GM15510 (cell line): ENCODE results near the gene HOXA7.

Experiments used
- POLR2A ChIP-seq: IDR thresholded peaks from 3 replicates; pipeline ENCODE4 v1.6.1; 2011; ENCODE audit warnings: borderline replicate concordance; ENCODE audit not compliant: insufficient read length; ENCODE audit errors: extremely low read depth

The HOXA7 gene

GRCh38 chr7:27128776-27129728 lies 27.4 kb downstream of the HOXA7 start:
- no peak for TF ChIP-seq POLR2A

- TF ChIP-seq POLR2A: no peak
Measured at GRCh38 chr7:27128034-27128433, 28.4 kb downstream of the HOXA7 start.

- no peak for TF ChIP-seq POLR2A
Measured at GRCh38 chr7:27126596-27127327, 29.7 kb downstream of the HOXA7 start.

GRCh38 chr7:27125986-27126394 lies 30.5 kb downstream of the HOXA7 start:
- TF ChIP-seq POLR2A: no peak

- TF ChIP-seq POLR2A: no peak
Measured at GRCh38 chr7:27124902-27125689, 31.4 kb downstream of the HOXA7 start.

- no peak for TF ChIP-seq POLR2A
Measured at GRCh38 chr7:27124096-27124901, 32.2 kb downstream of the HOXA7 start.

- no peak for TF ChIP-seq POLR2A
Measured at GRCh38 chr7:27123477-27124053, 32.9 kb downstream of the HOXA7 start.

GRCh38 chr7:27123007-27123476 lies 33.4 kb downstream of the HOXA7 start:
- TF ChIP-seq POLR2A: no peak

GRCh38 chr7:27122077-27122910 lies 34.2 kb downstream of the HOXA7 start:
- no peak for TF ChIP-seq POLR2A

- TF ChIP-seq POLR2A: no peak
Measured at GRCh38 chr7:27121684-27122076, 34.8 kb downstream of the HOXA7 start.

GRCh38 chr7:27119412-27119911 lies 37.0 kb downstream of the HOXA7 start:
- TF ChIP-seq POLR2A: no peak

GRCh38 chr7:27118580-27118979 lies 37.9 kb downstream of the HOXA7 start:
- TF ChIP-seq POLR2A: no peak
